MM.1S (cell line): Measurements from ENCODE around the gene SEMA4C.

Experiments
- CTCF ChIP-seq: fragments of 300-600 bp; sonication (generic); IDR thresholded peaks from 2 replicates; pipeline ENCODE4 v1.5.1; 2016; ENCODE audit warnings: antibody characterized with exemption, low read length, mixed read lengths
- EZH2 ChIP-seq: fragments of 300-600 bp; sonication (generic); optimal IDR thresholded peaks from 2 replicates; pipeline ENCODE3; 2017; ENCODE audit warnings: low read depth, mild to moderate bottlenecking, antibody characterized with exemption, low read length, mixed read lengths

GRCh38 chr2:96837575-96837974 lies 32.3 kb downstream of the SEMA4C start:
- TF ChIP-seq CTCF (no peak), EZH2 (no peak)
